ACC112 (cell line): Measurements from ENCODE around the gene AMDHD2.
"Not testable (repeated sequence)": the region's sequence is repeated elsewhere in the genome, so short reads cannot be mapped to it uniquely, and the experiment has no call there.

Source experiments
- H2AFZ ChIP-seq: fragments of 200-600 bp; sonication (generic); one replicate; pipeline ENCODE4 v1.6.0; 2017; ENCODE audit warnings: antibody characterized with exemption, low read length; ENCODE audit not compliant: unreplicated experiment
- H3K27ac ChIP-seq: fragments of 200-600 bp; sonication (generic); 2 replicates; pipeline ENCODE4 v1.5.1; 2014; ENCODE audit warnings: low read depth, mild to moderate bottlenecking, antibody characterized with exemption, low read length, moderate library complexity
- H3K27me3 ChIP-seq: fragments of 200-600 bp; sonication (generic); 2 replicates; pipeline ENCODE4 v1.6.1; 2014; ENCODE audit warnings: mild to moderate bottlenecking, antibody characterized with exemption, low read length, moderate library complexity, mixed read lengths; ENCODE audit not compliant: insufficient read depth
- H3K36me3 ChIP-seq: fragments of 200-600 bp; sonication (generic); 2 replicates; pipeline ENCODE4 v1.6.1; 2016; ENCODE audit warnings: mild to moderate bottlenecking, antibody characterized with exemption, low read length, moderate library complexity, mixed read lengths; ENCODE audit not compliant: insufficient read depth
- H3K4me1 ChIP-seq: fragments of 200-600 bp; sonication (generic); one replicate; pipeline ENCODE4 v1.6.1; 2016; ENCODE audit warnings: low read length, mixed read lengths; ENCODE audit not compliant: insufficient read depth, unreplicated experiment, control insufficient read depth
- H3K4me3 ChIP-seq: fragments of 200-600 bp; sonication (generic); 2 replicates; pipeline ENCODE4 v1.5.1; 2014; ENCODE audit warnings: mild to moderate bottlenecking, low read depth, low read length
- H3K79me2 ChIP-seq: fragments of 200-600 bp; sonication (generic); one replicate; pipeline ENCODE4 v1.6.0; 2016; ENCODE audit warnings: low read length; ENCODE audit not compliant: control insufficient read depth, unreplicated experiment, insufficient read depth

The AMDHD2 gene

GRCh38 chr16:2475413-2476344, 44.5 kb upstream of the AMDHD2 start:
- H2AFZ ChIP-seq: peak overlapping the region; percentile 50
- H3K36me3 ChIP-seq: no peaks in the 10 kb centered on the region
- no peaks in the 10 kb centered on the region for H3K27me3 ChIP-seq
- H3K4me1 ChIP-seq: peaks cover 5% of the 10 kb centered on the region
- H3K27ac ChIP-seq: no peak overlapping the region
- H3K79me2 ChIP-seq: peaks cover 11% of the 10 kb centered on the region
- peak overlapping the region; percentile 97 for H3K4me3 ChIP-seq

GRCh38 chr16:2476345-2476720, 43.8 kb upstream of the AMDHD2 start:
- Histone ChIP-seq H3K4me3 (peak overlapping the region; percentile 97; the same call in 1 of the 2 replicates), H3K36me3 (no peaks in the 10 kb centered on the region), H3K27ac (no peak overlapping the region), H3K4me1 (peaks cover 5% of the 10 kb centered on the region), H3K27me3 (no peaks in the 10 kb centered on the region), H3K79me2 (peaks cover 11% of the 10 kb centered on the region), H2AFZ (no peak overlapping the region)

- no peaks in the 10 kb centered on the region for H3K36me3 ChIP-seq
- peaks cover 4% of the 10 kb centered on the region for H3K4me1 ChIP-seq
- H3K4me3 ChIP-seq: no peak overlapping the region
- H2AFZ ChIP-seq: no peak overlapping the region
- no peaks in the 10 kb centered on the region for H3K27me3 ChIP-seq
- H3K27ac ChIP-seq: no peak overlapping the region
- peaks cover 11% of the 10 kb centered on the region for H3K79me2 ChIP-seq
Observed at GRCh38 chr16:2476741-2477140, 43.4 kb upstream of the AMDHD2 start.

DNA sequence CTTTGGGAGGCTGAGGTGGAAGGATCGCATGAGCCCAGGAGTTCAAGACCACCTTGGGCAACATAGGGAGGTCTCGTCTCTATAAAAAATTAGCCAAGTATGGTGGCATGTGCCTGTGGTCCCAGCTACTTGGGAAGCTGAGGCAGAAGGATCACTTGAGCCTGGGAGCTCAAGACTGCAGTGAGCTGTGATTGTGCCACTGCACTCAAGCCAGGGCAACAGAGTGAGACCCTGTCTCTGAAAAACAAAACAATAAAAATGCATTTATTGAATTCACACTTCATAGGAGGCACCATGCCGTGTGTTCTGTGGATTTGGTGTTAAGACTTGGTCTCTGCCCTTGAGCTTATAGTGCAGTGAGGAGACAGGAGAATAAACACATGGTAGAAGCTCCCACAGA, 42.8 kb upstream of the AMDHD2 start:
- Histone ChIP-seq H3K27me3 (no peaks in the 10 kb centered on the region), H3K4me1 (peaks cover under 1% of the 10 kb centered on the region), H3K36me3 (no peaks in the 10 kb centered on the region), H2AFZ (no peak overlapping the region), H3K4me3 (no peak overlapping the region), H3K27ac (no peak overlapping the region), H3K79me2 (peaks cover 13% of the 10 kb centered on the region)

- Histone ChIP-seq H3K27me3 (no peaks in the 10 kb centered on the region), H2AFZ (no peak overlapping the region), H3K4me3 (no peak overlapping the region), H3K36me3 (no peaks in the 10 kb centered on the region), H3K4me1 (peaks cover 10% of the 10 kb centered on the region), H3K27ac (no peak overlapping the region), H3K79me2 (peaks cover 15% of the 10 kb centered on the region)
Observed at GRCh38 chr16:2478279-2478678, 41.9 kb upstream of the AMDHD2 start.

DNA sequence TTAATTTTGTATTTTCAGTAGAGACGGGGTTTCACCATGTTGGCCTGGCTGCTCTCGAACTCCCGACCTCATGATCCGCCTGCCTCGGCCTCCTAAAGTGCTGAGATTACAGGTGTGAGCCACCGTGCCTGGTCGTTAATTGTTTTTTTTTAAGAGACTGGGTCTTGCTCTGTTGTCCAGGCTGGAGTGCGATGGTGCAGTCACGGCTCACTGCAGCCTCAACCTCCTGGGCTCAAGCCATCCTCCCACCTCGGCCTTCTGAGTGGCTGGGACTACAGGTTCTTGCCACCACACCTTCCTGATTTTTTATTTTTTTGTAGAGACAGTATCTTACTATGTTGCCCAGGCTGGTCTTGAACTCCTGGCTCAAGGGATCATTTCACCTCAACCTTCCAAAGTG, 40.2 kb upstream of the AMDHD2 start:
- peaks cover 21% of the 10 kb centered on the region for H3K79me2 ChIP-seq
- H3K27me3 ChIP-seq, H2AFZ ChIP-seq, H3K27ac ChIP-seq, H3K4me1 ChIP-seq, H3K4me3 ChIP-seq, H3K36me3 ChIP-seq: not testable (repeated sequence)

DNA sequence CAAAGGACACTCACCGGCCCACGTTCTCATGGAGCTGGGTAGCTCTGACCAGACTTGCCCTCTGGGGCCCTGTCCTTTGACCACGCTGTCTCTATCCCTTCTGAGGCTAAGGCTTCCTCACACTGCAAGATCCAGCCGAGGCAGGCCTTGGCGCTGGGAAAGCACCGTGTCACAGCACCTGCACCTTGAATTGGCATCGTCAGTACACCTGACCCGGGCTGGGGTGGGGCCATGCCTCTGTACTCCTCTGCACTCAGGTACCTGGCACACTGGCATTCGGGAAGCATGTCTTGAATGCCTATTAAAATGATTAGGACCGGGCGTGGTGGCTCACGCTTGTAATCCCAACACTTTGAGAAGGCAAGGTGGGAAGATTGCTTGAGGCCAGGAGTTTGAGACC, 39.2 kb upstream of the AMDHD2 start:
- H3K4me3 ChIP-seq: no peak overlapping the region
- H3K4me1 ChIP-seq: peaks cover 10% of the 10 kb centered on the region
- H3K79me2 ChIP-seq: peaks cover 14% of the 10 kb centered on the region
- H3K36me3 ChIP-seq: no peaks in the 10 kb centered on the region
- no peak overlapping the region for H2AFZ ChIP-seq
- no peaks in the 10 kb centered on the region for H3K27me3 ChIP-seq
- no peak overlapping the region for H3K27ac ChIP-seq

DNA sequence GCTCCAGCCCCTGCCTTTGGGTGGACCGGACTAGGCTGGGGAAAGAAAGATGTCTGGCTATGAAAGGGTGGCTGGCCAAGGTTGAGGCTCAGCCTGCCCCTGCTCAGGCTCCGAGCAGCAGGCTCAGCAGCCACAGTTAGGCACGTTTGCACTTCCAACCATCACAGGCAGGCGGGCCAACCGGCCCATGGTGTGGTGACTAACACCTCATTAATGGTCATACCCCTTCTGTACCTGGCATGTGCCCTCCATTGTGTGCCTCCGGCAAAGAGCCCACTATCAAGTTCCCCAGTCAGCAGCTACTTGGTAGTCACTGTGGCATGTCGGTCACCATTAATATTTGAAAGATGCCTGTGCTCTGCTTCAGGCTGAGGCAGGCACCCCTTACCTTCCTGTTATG, 38.5 kb upstream of the AMDHD2 start:
- peaks cover 10% of the 10 kb centered on the region for H3K4me1 ChIP-seq

DNA sequence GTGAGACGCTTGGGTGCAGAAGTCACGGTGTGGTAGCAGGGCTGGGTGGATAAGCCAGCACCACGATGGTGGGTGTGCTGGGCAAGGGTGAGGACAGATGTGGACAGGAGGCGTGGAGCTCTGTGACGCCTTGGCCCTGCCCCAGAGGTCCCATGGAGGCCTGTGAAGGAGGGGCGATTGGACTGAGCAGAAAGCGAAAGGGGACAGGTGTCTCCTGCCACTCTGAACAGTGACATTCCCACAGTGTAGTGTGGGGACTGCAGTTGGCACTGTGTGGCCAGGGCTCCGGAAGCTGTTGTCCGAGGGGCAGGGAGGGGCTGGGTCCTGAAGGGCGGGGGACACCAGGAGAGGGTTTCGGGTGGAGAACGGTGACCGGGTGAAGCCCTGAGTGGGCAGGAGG, 37.9 kb upstream of the AMDHD2 start:
- Histone ChIP-seq H3K4me3 (0 out of 2 replicates have a peak overlapping the region, but pooled peaks have one; percentile 37), H3K36me3 (no peaks in the 10 kb centered on the region), H3K79me2 (peaks cover 11% of the 10 kb centered on the region), H3K27ac (no peak overlapping the region), H3K4me1 (peaks cover 10% of the 10 kb centered on the region), H3K27me3 (no peaks in the 10 kb centered on the region), H2AFZ (no peak overlapping the region)

More for the DNA sequence above, 38.5 kb upstream of the AMDHD2 start:
- Histone ChIP-seq H3K79me2 (peaks cover 10% of the 10 kb centered on the region), H3K27ac (no peak overlapping the region), H3K27me3 (no peaks in the 10 kb centered on the region), H3K36me3 (no peaks in the 10 kb centered on the region), H3K4me3 (no peak overlapping the region), H2AFZ (no peak overlapping the region)

DNA sequence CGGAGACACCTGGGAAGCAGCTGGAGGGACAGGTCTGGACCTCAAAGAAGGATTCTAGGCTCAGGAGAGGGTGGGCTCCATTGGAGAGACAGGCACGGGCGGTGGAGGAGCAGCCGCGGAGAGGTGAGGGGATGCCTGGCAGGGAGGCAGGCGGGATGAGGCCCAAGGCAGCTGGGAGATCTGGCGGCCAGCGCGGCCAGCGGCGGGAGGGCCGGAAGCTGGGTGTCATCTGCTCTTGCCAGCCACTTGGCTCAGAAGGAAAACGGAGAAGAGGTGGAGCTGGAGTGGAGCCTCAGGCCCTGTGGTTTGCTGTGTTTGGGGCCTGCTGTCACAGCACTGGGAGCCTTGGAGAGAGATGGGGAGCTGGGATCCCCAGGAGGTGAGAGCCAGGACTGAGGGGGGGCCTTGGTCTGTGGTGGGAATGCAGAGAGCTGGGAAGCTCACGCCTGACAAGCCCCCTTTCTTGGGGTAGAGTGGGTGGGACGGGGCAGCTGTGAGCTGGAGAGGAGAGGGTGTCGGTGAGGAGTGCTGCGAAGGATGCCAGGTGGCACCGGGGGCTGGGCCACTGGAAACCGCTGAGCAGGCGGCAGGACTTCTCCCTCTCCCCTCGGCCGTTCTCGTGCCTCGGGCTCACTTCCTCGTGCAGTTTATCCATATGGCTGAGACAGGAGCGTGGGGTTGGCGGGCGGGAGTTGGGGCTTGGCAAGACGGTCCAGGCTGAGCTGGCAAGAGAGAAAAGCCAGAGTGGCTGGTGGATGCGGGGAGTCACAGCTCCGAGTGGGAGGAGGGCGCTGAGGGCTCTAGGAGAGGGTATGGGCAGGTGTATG, 37.2 kb upstream of the AMDHD2 start:
- peak overlapping the region; percentile 50 for H3K4me3 ChIP-seq
- no peak overlapping the region for H3K27ac ChIP-seq
- peak overlapping the region; percentile 48 for H2AFZ ChIP-seq
- no peaks in the 10 kb centered on the region for H3K36me3 ChIP-seq
- peaks cover 14% of the 10 kb centered on the region for H3K79me2 ChIP-seq
- no peaks in the 10 kb centered on the region for H3K27me3 ChIP-seq
- H3K4me1 ChIP-seq: peaks cover 10% of the 10 kb centered on the region
